Astrocyte of the cerebellum (primary cell): ENCODE measurements around the gene PLCB2.
A peak's percentile ranks its signal among the peaks of the same experiment; 100 is the strongest.

ENCODE experiments used
- DNase-seq: peaks from one replicate; pipeline ENCODE4 v3.0.0-alpha.2; 2011; ENCODE audit warnings: low read depth
- H3K4me3 ChIP-seq: 2 replicates; pipeline ENCODE4 v1.5.1; 2011; ENCODE audit warnings: mild to moderate bottlenecking, low read depth, low read length, moderate library complexity
- in situ Hi-C: cut with HindIII; loops from 2 replicates; pipeline ENCODE4 v1.10.0; 2017; ENCODE audit warnings: low sequenced_read_pairs
- TF ChIP-seq, protein P1 (sequence below): IDR thresholded peaks from 2 replicates; pipeline ENCODE4 v1.5.1; 2012; ENCODE audit warnings: low read length, low read depth, moderate library complexity, mild to moderate bottlenecking; ENCODE audit errors: missing control alignments

Gene PLCB2

DNA sequence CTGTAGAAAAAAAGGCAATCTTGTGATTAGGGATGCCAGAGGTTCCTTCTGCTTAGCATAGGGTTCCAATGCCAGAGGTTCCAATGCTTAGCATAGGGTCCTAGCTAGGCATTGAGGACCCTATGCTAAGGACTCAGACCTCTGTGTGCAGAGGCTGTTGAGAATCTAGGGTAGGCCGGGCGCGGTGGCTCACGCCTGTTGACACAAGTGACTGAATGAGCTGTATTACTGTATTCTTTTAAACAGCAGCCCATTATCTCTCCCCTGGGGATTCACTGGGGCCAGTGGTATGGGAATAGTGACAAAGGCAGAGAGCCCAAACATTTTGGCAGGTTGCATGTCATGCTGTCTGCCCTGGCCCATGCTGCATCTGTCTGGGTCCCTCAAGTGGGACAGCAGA, 52.7 kb downstream of the PLCB2 start:
- in situ Hi-C loops, result no loop called here

GRCh38 chr15:40254452-40254851, 53.3 kb downstream of the PLCB2 start:
- H3K4me3 ChIP-seq, result no peak overlapping the region
- TF ChIP-seq, protein P1, sequence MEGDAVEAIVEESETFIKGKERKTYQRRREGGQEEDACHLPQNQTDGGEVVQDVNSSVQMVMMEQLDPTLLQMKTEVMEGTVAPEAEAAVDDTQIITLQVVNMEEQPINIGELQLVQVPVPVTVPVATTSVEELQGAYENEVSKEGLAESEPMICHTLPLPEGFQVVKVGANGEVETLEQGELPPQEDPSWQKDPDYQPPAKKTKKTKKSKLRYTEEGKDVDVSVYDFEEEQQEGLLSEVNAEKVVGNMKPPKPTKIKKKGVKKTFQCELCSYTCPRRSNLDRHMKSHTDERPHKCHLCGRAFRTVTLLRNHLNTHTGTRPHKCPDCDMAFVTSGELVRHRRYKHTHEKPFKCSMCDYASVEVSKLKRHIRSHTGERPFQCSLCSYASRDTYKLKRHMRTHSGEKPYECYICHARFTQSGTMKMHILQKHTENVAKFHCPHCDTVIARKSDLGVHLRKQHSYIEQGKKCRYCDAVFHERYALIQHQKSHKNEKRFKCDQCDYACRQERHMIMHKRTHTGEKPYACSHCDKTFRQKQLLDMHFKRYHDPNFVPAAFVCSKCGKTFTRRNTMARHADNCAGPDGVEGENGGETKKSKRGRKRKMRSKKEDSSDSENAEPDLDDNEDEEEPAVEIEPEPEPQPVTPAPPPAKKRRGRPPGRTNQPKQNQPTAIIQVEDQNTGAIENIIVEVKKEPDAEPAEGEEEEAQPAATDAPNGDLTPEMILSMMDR, result no peak
- in situ Hi-C loops, result no loop called here
- DNase-seq, result no peak

More for the DNA sequence above, 52.7 kb downstream of the PLCB2 start:
- H3K4me3 ChIP-seq, result no peak overlapping the region
- DNase-seq, result no peak
- TF ChIP-seq, protein P1, result no peak

DNA sequence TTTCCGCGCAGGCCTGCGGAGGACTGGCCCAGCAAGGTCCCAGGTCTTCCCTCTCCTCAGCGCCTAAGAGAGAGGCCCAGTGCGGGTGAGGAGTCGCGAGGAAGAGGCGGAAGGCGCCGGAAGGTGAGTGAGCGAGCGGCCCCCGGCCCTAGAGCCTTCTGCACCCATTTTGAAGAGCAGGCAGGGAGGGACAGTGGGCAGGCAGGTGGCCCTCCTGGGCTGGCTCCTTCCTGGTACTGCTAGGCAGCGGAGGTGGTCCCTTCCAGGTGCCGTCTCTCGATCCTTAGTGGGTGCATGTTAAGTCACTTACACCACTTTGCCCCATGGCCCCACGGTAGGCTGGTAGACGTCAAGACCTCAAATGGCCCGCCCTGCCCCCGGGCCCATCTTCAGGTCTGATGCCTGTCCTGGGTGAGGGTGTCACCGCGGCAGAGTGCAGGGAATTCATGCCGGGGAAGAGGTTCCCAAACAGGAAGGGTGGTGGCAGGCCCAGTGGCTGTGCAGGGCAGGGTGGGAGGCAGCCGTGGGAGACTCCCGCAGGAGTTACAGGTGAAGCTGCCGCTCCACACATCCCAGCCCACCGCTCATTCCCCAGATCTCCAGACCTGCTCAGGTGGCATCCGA, 54.5 kb downstream of the PLCB2 start:
- TF ChIP-seq, protein P1, result no peak
- no peak for DNase-seq
- in situ Hi-C loops, result no loop called here
- peak overlapping the region; percentile 43 for H3K4me3 ChIP-seq

DNA sequence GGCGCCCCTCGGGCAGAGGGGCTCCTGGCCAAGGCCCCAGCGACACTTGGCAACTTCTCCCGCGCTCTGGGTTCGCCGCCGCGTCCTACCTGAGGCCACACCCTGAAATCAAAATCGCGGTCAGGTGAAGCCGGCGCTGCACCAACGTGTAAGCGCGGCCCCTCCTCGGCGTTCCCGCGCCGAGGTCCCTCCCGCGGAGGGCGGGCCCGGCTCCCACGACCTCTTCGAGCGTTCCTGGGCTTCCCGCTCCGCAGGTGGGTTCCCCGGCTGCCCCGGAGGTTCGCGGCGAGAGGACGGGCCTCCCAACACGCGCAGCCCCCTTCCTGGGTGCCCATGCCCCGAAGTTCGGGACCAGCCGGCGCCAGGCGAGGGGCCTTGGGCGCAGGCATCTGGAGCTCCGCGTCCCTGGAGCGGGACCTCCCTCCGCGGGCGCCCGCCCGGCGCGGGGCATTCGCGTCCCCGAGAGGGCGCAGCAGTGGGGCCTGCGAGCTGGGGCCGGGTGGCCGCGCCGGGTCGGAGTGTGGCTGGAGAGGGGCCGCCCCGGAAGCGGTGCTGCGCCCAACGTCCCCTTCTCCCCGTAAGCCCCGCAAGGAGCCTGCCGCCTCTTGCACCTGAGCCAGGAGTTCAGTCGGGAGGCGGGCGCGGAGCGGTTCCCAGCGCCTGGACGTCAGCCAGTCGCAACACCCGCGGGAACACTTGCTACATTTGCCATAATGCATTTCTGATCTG, 55.1 kb downstream of the PLCB2 start:
- in situ Hi-C loops, result no loop called here
- no peak for DNase-seq
- TF ChIP-seq, protein P1, result no peak
- H3K4me3 ChIP-seq, result peak overlapping the region; percentile 43

DNA sequence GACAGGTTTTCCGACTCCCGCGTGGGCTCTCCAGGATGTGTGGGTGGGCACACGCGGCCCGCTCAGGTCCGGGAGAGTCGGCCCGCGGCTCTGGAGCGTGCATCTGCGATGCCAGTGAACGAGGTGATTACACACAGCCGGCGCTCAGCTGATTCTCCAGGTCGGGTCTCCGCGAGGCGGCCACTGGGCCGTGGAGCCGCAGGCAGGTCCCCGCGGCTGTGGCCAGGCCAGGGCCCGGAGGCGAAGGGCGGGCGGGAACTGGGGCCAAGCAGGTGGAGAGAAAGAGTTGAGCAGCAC, 55.6 kb downstream of the PLCB2 start:
- in situ Hi-C loops, result no loop called here
- TF ChIP-seq, protein P1, result no peak
- H3K4me3 ChIP-seq, result peak overlapping the region; percentile 43
- DNase-seq, result no peak

DNA sequence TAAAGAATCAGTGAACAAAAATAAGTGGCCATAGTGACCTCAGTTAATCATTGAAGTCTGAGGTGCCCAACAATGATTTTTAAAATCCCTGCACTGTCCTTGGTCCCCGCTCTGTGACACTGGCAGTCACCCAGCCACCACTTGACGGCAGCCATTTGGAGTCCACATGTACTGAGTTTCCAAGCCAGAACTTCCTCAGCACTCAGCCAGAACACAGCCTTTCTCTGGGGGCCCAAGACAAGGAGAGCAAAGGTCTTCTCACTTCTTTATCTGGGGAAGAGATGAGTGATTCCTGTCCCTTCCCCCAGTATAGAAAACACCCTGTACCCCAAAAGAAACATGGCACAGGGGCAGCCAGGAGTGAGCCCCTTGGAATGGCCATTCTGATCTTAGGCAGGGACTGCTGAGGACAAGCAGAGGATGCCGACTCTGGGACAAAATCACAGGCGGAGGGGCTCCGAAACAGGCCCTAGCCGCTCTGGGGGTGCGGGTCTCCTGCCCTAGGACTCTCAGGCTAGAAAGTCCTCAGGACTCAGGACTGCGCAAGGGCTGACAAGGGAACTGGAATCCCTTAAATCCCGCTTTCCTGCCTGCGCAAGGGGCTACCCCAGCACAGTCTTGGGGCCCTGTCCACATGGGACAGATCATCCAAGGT, 56.1 kb downstream of the PLCB2 start:
- DNase-seq, result no peak
- in situ Hi-C loops, result no loop called here
- H3K4me3 ChIP-seq, result no peak overlapping the region

More for the DNA sequence above, 56.1 kb downstream of the PLCB2 start:
- TF ChIP-seq, protein P1, result no peak
